Measurements from ENCODE around the gene OXSM. TPM values are rescaled to one million over a fixed set of nuclear protein-coding genes. Genes with fewer than 3 reads are reported as not detected.

Gene OXSM
- total and polyA plus RNA-seq, 10 of the 15 experiments (the other 5 are each of a cell fraction or from before 2014, with no cell fraction given) = 12.9 to 37.5 (median 22.1) TPM

- intact Hi-C loops (cut with micrococcal nuclease; ENCODE audit: unreplicated experiment) = no loop called here
- POLR2A ChIA-PET = no interaction called here
These were observed 38.2 kb upstream of the OXSM start for GRCh38 chr3:25751725-25752124.

GRCh38 chr3:25768851-25769250, 21.0 kb upstream of the OXSM start:
- intact Hi-C loops (cut with micrococcal nuclease; ENCODE audit: unreplicated experiment) = loop anchor here (2.0 kb wide), 1 partner anchor 14 kb away; the partner anchor contains the start of gene NGLY1
- BruUV-seq (replicated peaks) = no TSS peak
- Histone ChIP-seq H3K27ac (ENCODE audit: control insufficient read depth, insufficient read depth) (no peak overlapping the region; the same call in 1 of the 2 replicates), H3K36me3 (ENCODE audit: control insufficient read depth in 2 of 2, insufficient read depth in 2 of 2, low read length in 1 of 2) (peaks cover 0 to 8% of the 10 kb centered on the region in 2 experiments; a peak in 1 of 4 replicates), H3K4me2 (ENCODE audit: control insufficient read depth, insufficient read depth) (peak overlapping the region; percentile 69), H3K9ac (ENCODE audit: control insufficient read depth, insufficient read depth, low read length) (no peak overlapping the region), H3K4me1 (ENCODE audit: control insufficient read depth, insufficient read depth, low read length) (peaks cover 10% of the 10 kb centered on the region), H3K9me3 (replicated peaks; ENCODE audit: control insufficient read depth, insufficient read depth, low read length) (peaks cover 4% of the 10 kb centered on the region; the same call in 2 of the 3 replicates), H3K27me3 (replicated peaks in 1 of 2; ENCODE audit: control insufficient read depth in 2 of 2, insufficient read depth in 2 of 2, low read length in 1 of 2) (no peaks in the 10 kb centered on the region), H2AFZ (ENCODE audit: control insufficient read depth, low read depth, low read length) (no peak overlapping the region), H3K4me3 (no peak overlapping the region), H3K79me2 (ENCODE audit: control insufficient read depth, insufficient read depth, low read length) (peaks cover 4% of the 10 kb centered on the region), H4K20me1 (ENCODE audit: control insufficient read depth, insufficient read depth) (no peaks in the 10 kb centered on the region)
- no peak for DNase-seq (ENCODE audit: low read depth, low spot score)
- WGBS (ENCODE audit: insufficient coverage, insufficient replicate concordance, low lambda C conversion rate, missing lambda C conversion rate) = 45% methylated on average over 6 of the region's 6 CpGs
- POLR2A ChIA-PET = interaction anchor here (0.8 kb wide), 3 partner anchors 14 to 108 kb away, joined by 3 to 4 read pairs (median 4); no protein-coding TSS in a partner anchor
- CTCF ChIA-PET = interaction anchor here (1.1 to 1.6 kb wide), 2 partner anchors 11 to 121 kb away, joined by 3 to 4 read pairs; no protein-coding TSS in a partner anchor
- in situ Hi-C loops (cut with MboI) = no loop called here
- RAD21 ChIA-PET (ENCODE audit: unreplicated experiment) = interaction anchor here (0.7 to 1.0 kb wide), 4 partner anchors 11 to 103 kb away, joined by 3 to 5 read pairs (median 3); partner anchors contain the start of gene NGLY1
- peak; percentile 84 for FAIRE-seq
- SMC1A ChIA-PET (ENCODE audit: uncharacterized antibody, unreplicated experiment) = interaction anchor here (0.6 to 1.7 kb wide), 5 partner anchors 9 to 103 kb away, joined by 3 to 6 read pairs (median 3); partner anchors contain the start of gene OXSM
- peak; percentile 94 for ATAC-seq
- TF ChIP-seq ZBTB33 (IDR thresholded peaks at IDR 0.05) = no peak
- TF ChIP-seq MEF2A (IDR thresholded peaks at IDR 0.05; ENCODE audit: insufficient read depth, low read depth, low read length) = 0 out of 2 replicates have a peak, but pooled peaks have one; percentile 39
- no peak for TF ChIP-seq FOS (IDR thresholded peaks at IDR 0.05; ENCODE audit: borderline replicate concordance, extremely low read depth, insufficient read length)
- TF ChIP-seq SPI1 (IDR thresholded peaks at IDR 0.05; ENCODE audit: borderline replicate concordance, insufficient read depth, low read depth, low read length) = peak; percentile 83
- no peak for TF ChIP-seq HDAC2 (IDR thresholded peaks at IDR 0.05)
- TF ChIP-seq CBX5 (IDR thresholded peaks at IDR 0.05; ENCODE audit: low read depth) = 0 out of 2 replicates have a peak, but pooled peaks have one; percentile 67
- TF ChIP-seq RFX5 (IDR thresholded peaks at IDR 0.05; ENCODE audit: low read depth, low read length) = no peak
- TF ChIP-seq ASH2L (IDR thresholded peaks at IDR 0.05; ENCODE audit: borderline replicate concordance, low read depth) = no peak

More at GRCh38 chr3:25751725-25752124, 38.2 kb upstream of the OXSM start:
- no peaks in the 10 kb centered on the region for H3K4me1 ChIP-seq (ENCODE audit: control insufficient read depth, insufficient read depth, low read length)
- no TSS peak for BruUV-seq (replicated peaks)
- ChIA-PET CTCF (interaction anchor here (1.9 kb wide), 1 partner anchor 103 kb away, joined by 7 read pairs; no protein-coding TSS in a partner anchor), SMC1A (ENCODE audit: uncharacterized antibody, unreplicated experiment) (interaction anchor here (1.7 kb wide), 1 partner anchor 12 kb away, joined by 4 read pairs; no protein-coding TSS in a partner anchor), RAD21 (ENCODE audit: unreplicated experiment) (no interaction called here)
- FAIRE-seq = no peak
- no peaks in the 10 kb centered on the region for H3K27me3 ChIP-seq (replicated peaks in 1 of 2; ENCODE audit: control insufficient read depth in 2 of 2, insufficient read depth in 2 of 2, low read length in 1 of 2)
- peaks cover 6 to 30% of the 10 kb centered on the region in 2 experiments; a peak in 3 of 4 replicates for H3K36me3 ChIP-seq (ENCODE audit: control insufficient read depth in 2 of 2, insufficient read depth in 2 of 2, low read length in 1 of 2)
- H3K27ac ChIP-seq (ENCODE audit: control insufficient read depth, insufficient read depth) = no peak overlapping the region
- no peak overlapping the region for H3K4me2 ChIP-seq (ENCODE audit: control insufficient read depth, insufficient read depth)
- no peaks in the 10 kb centered on the region for H3K79me2 ChIP-seq (ENCODE audit: control insufficient read depth, insufficient read depth, low read length)
- DNase-seq (ENCODE audit: low read depth, low spot score) = no peak
- in situ Hi-C loops (cut with MboI) = no loop called here
- no peak for ATAC-seq
- H2AFZ ChIP-seq (ENCODE audit: control insufficient read depth, low read depth, low read length) = no peak overlapping the region
- TF ChIP-seq KLF5 (IDR thresholded peaks at IDR 0.05; ENCODE audit: partially characterized antibody) (no peak), BHLHE40 (IDR thresholded peaks at IDR 0.05; ENCODE audit: borderline replicate concordance in 1 of 2, low read depth in 2 of 2, low read length in 1 of 2) (no peak), BCL11A (IDR thresholded peaks at IDR 0.05; ENCODE audit: low read depth, low read length) (no peak), PAX5 (IDR thresholded peaks at IDR 0.05; ENCODE audit: borderline replicate concordance, low read depth, low read length) (no peak), NFYB (IDR thresholded peaks at IDR 0.05; ENCODE audit: insufficient read depth, low read depth, low read length) (no peak), TCF3 (IDR thresholded peaks at IDR 0.05; ENCODE audit: borderline replicate concordance, insufficient read depth, low read depth, low read length) (no peak), SUZ12 (IDR thresholded peaks at IDR 0.05; ENCODE audit: unreplicated experiment) (no peak), SMARCA5 (IDR thresholded peaks at IDR 0.05) (no peak), MTA3 (IDR thresholded peaks at IDR 0.05; ENCODE audit: borderline replicate concordance, low read length) (no peak)
- H3K4me3 ChIP-seq = no peak overlapping the region
- no peaks in the 10 kb centered on the region for H4K20me1 ChIP-seq (ENCODE audit: control insufficient read depth, insufficient read depth)
- H3K9ac ChIP-seq (ENCODE audit: control insufficient read depth, insufficient read depth, low read length) = no peak overlapping the region
- 100% methylated on average over 1 of the region's 1 CpG for WGBS (ENCODE audit: insufficient coverage, insufficient replicate concordance, low lambda C conversion rate, missing lambda C conversion rate)
- H3K9me3 ChIP-seq (replicated peaks; ENCODE audit: control insufficient read depth, insufficient read depth, low read length) = no peaks in the 10 kb centered on the region
